ENCODE measurements around the gene ECE1.

DNA sequence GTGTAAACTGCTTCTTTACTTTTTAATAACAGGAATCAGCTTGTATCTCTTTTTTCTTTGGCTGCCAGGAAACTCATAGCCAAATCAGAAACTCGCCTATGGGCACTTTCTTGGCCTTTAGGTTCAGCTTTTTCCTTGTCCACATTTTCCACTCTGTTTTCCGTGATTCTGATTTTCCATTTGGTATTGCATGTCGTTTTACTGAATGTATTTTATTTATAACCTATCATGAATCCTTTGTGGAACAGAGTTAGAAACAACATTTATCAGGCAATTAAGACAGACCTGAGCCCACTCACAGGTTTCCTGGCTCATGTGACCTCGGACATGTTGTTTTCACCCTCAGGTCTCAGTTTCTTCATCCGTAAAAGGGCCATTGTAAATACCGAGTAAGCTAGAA lies 5.3 kb upstream of the ECE1 start:
- TF ChIP-seq, protein P1, sequence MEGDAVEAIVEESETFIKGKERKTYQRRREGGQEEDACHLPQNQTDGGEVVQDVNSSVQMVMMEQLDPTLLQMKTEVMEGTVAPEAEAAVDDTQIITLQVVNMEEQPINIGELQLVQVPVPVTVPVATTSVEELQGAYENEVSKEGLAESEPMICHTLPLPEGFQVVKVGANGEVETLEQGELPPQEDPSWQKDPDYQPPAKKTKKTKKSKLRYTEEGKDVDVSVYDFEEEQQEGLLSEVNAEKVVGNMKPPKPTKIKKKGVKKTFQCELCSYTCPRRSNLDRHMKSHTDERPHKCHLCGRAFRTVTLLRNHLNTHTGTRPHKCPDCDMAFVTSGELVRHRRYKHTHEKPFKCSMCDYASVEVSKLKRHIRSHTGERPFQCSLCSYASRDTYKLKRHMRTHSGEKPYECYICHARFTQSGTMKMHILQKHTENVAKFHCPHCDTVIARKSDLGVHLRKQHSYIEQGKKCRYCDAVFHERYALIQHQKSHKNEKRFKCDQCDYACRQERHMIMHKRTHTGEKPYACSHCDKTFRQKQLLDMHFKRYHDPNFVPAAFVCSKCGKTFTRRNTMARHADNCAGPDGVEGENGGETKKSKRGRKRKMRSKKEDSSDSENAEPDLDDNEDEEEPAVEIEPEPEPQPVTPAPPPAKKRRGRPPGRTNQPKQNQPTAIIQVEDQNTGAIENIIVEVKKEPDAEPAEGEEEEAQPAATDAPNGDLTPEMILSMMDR (conservative IDR thresholded peaks at IDR 0.05; ENCODE audit: low read depth, low read length): no peak
- TF ChIP-seq RFX5 (IDR thresholded peaks at IDR 0.05; ENCODE audit: low read depth, low read length) (no peak), POLR2A (IDR thresholded peaks at IDR 0.05; ENCODE audit: low read depth, low read length) (no peak), CEBPB (IDR thresholded peaks at IDR 0.05; ENCODE audit: low read depth, low read length) (no peak), SMC3 (IDR thresholded peaks at IDR 0.05; ENCODE audit: low read depth, low read length) (no peak), BHLHE40 (IDR thresholded peaks at IDR 0.05; ENCODE audit: low read depth, low read length) (no peak), CHD1 (IDR thresholded peaks at IDR 0.05; ENCODE audit: low read depth, low read length) (no peak), RCOR1 (IDR thresholded peaks at IDR 0.05; ENCODE audit: insufficient replicate concordance, low read length) (no peak), FOS (IDR thresholded peaks at IDR 0.05; ENCODE audit: low read depth, low read length) (no peak), RAD21 (IDR thresholded peaks at IDR 0.05; ENCODE audit: low read length) (no peak), MAZ (IDR thresholded peaks at IDR 0.05; ENCODE audit: borderline replicate concordance, low read depth, low read length) (no peak)
- TF ChIP-seq, protein P2, sequence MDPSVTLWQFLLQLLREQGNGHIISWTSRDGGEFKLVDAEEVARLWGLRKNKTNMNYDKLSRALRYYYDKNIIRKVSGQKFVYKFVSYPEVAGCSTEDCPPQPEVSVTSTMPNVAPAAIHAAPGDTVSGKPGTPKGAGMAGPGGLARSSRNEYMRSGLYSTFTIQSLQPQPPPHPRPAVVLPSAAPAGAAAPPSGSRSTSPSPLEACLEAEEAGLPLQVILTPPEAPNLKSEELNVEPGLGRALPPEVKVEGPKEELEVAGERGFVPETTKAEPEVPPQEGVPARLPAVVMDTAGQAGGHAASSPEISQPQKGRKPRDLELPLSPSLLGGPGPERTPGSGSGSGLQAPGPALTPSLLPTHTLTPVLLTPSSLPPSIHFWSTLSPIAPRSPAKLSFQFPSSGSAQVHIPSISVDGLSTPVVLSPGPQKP (IDR thresholded peaks at IDR 0.05; ENCODE audit: borderline replicate concordance, low read depth, low read length): no peak
- TF ChIP-seq, protein P3, sequence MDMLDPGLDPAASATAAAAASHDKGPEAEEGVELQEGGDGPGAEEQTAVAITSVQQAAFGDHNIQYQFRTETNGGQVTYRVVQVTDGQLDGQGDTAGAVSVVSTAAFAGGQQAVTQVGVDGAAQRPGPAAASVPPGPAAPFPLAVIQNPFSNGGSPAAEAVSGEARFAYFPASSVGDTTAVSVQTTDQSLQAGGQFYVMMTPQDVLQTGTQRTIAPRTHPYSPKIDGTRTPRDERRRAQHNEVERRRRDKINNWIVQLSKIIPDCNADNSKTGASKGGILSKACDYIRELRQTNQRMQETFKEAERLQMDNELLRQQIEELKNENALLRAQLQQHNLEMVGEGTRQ (IDR thresholded peaks at IDR 0.05; ENCODE audit: low read depth, low read length): no peak

Measured in IMR-90 (cell line).